Glutamatergic neuron (in vitro differentiated cells): Measurements from ENCODE around the gene PTPN13. TPM values are rescaled to one million over a fixed set of nuclear protein-coding genes. Genes with fewer than 3 reads are reported as not detected.
"Not testable (repeated sequence)": the region's sequence is repeated elsewhere in the genome, so short reads cannot be mapped to it uniquely, and the experiment has no call there.

ENCODE experiments used
- DNase-seq: peaks from one replicate; pipeline ENCODE4 v3.0.0; 2022
- H3K27ac Mint-ChIP-seq: one replicate; pipeline ENCODE4 v1.8.0; 2020; ENCODE audit warnings: mild to moderate bottlenecking, mixed read lengths, inconsistent platforms; ENCODE audit not compliant: unreplicated experiment
- H3K27me3 Mint-ChIP-seq: one replicate; pipeline ENCODE4 v1.8.0; 2020; ENCODE audit warnings: mild to moderate bottlenecking, moderate library complexity, mixed read lengths, inconsistent platforms; ENCODE audit not compliant: unreplicated experiment
- H3K36me3 Mint-ChIP-seq: one replicate; pipeline ENCODE4 v1.8.0; 2020; ENCODE audit warnings: mild to moderate bottlenecking, mixed read lengths, inconsistent platforms; ENCODE audit not compliant: unreplicated experiment
- H3K4me1 Mint-ChIP-seq: one replicate; pipeline ENCODE4 v1.8.0; 2020; ENCODE audit warnings: mild to moderate bottlenecking, low read depth, mixed read lengths, inconsistent platforms; ENCODE audit not compliant: unreplicated experiment
- H3K4me3 Mint-ChIP-seq: one replicate; pipeline ENCODE4 v1.8.0; 2020; ENCODE audit warnings: mild to moderate bottlenecking, mixed read lengths, inconsistent platforms; ENCODE audit not compliant: unreplicated experiment
- H3K9me3 Mint-ChIP-seq: one replicate; pipeline ENCODE4 v1.8.0; 2020; ENCODE audit warnings: mild to moderate bottlenecking, moderate library complexity, mixed read lengths, inconsistent platforms; ENCODE audit not compliant: unreplicated experiment
- total RNA-seq: library from RNA; stranded (reverse); fragmentation: NEBNext Ultra II Directional; extraction: Animal tissue kit (Norgen Biotek cat#: 25700); gene quantifications from one replicate; pipeline ENCODE4 v1.2.1, GENCODE V29; 2021; ENCODE audit not compliant: unreplicated experiment
- TF ChIP-seq, protein P1 (sequence below): fragments of 200-600 bp; sonication (generic); IDR thresholded peaks from one replicate; pipeline ENCODE4 v1.5.0; 2021; ENCODE audit not compliant: partially characterized antibody, unreplicated experiment

The PTPN13 gene
- total RNA-seq, 1 donor from 2014 or later: 44.1 TPM

DNA sequence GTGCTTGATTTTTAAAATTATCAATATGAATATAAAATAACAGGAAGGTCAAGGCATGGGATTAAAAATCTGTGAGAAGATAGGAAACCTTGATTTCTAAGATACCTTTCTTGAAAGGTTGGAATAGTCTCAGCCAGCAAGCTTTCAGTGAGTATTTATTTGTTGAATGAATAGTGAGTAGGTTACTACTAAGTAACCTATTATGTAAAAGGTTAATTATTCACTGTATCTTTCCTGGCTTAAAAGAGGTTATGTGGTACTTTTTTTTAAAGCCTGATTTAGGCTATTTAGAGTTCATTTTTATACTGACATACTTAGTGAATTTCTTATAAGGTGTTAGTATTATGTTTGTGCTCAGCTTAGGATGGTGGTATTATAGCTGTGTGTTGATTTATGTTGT is 123.5 kb downstream of the PTPN13 start:
- no peaks in the 10 kb centered on the region for H3K9me3 Mint-ChIP-seq
- H3K27ac Mint-ChIP-seq: no peak overlapping the region
- peaks cover 2% of the 10 kb centered on the region for H3K27me3 Mint-ChIP-seq
- H3K4me1 Mint-ChIP-seq: no peaks in the 10 kb centered on the region
- no peak for DNase-seq
- no peak overlapping the region for H3K4me3 Mint-ChIP-seq
- TF ChIP-seq, protein P1, sequence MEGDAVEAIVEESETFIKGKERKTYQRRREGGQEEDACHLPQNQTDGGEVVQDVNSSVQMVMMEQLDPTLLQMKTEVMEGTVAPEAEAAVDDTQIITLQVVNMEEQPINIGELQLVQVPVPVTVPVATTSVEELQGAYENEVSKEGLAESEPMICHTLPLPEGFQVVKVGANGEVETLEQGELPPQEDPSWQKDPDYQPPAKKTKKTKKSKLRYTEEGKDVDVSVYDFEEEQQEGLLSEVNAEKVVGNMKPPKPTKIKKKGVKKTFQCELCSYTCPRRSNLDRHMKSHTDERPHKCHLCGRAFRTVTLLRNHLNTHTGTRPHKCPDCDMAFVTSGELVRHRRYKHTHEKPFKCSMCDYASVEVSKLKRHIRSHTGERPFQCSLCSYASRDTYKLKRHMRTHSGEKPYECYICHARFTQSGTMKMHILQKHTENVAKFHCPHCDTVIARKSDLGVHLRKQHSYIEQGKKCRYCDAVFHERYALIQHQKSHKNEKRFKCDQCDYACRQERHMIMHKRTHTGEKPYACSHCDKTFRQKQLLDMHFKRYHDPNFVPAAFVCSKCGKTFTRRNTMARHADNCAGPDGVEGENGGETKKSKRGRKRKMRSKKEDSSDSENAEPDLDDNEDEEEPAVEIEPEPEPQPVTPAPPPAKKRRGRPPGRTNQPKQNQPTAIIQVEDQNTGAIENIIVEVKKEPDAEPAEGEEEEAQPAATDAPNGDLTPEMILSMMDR: no peak
- H3K36me3 Mint-ChIP-seq: peaks cover 10% of the 10 kb centered on the region

DNA sequence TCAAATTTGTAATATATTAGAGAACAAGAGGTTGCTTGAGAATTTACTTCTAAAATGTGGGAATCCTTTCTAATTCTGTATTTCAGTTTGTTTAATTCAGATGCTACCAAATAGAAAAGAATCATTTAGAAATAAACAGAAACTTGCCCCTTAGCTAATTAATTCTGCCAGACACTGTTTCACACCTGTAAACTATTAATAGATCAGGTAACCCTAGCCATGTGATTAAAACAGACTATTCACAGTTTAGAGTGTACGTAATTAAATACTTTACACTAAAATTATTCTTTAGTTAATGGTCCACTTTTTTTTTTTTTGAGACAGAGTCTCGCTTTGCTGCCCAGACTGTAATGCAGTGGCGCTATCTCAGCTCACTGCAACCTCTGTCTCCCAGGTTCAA is 124.0 kb downstream of the PTPN13 start:
- Mint-ChIP-seq H3K9me3 (no peaks in the 10 kb centered on the region), H3K4me3 (no peak overlapping the region), H3K27me3 (peaks cover 2% of the 10 kb centered on the region), H3K4me1 (no peaks in the 10 kb centered on the region), H3K36me3 (peaks cover 10% of the 10 kb centered on the region), H3K27ac (no peak overlapping the region)
- no peak for DNase-seq
- TF ChIP-seq, protein P1: no peak

DNA sequence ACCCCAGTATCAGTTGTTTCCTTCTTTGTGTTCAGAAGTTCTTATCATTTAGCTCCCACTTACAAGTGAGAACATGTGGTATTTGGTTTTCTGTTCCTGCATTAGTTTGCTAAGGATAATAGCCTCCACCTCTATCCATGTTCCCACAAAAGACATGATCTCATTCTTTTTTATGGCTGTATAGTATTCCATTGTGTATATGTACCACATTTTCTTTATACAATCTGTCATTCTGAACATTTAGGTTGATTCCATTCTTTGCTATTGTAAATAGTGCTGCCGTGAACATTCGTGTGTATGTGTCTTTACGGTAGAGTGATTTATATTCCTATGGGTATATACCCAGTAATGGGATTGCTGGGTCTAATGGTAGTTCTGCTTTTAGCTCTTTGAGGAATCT is 125.0 kb downstream of the PTPN13 start:
- not testable (repeated sequence) for H3K27ac Mint-ChIP-seq, H3K27me3 Mint-ChIP-seq, H3K4me3 Mint-ChIP-seq, DNase-seq, H3K9me3 Mint-ChIP-seq, H3K4me1 Mint-ChIP-seq
- H3K36me3 Mint-ChIP-seq: peaks cover 15% of the 10 kb centered on the region

DNA sequence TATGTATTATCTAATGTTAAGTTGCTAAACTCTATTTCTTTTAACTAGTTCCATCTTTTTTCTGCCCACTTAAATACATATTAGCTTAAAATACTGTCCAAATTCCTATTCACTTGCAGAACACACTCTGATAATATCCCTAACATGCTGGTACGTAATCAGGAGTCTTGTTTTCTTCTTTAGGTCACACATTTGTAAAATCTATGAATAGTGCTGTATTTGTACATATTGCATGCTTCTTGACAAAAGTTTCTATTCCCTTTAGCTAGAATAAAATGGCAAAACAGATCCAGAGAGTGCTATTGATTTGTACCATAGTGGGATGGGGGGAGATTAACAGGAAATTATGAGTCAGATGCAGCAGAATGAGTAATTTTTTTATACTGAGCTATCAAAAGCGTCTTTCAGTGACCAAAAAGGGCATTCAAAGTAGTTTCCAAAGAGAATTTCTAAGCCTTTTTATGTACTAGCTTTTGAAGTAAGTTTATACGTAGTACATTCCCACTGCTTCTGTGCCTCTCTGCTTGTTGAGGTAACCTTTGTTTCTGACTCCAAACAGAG is 126.5 kb downstream of the PTPN13 start:
- H3K36me3 Mint-ChIP-seq: peaks cover 20% of the 10 kb centered on the region

DNA sequence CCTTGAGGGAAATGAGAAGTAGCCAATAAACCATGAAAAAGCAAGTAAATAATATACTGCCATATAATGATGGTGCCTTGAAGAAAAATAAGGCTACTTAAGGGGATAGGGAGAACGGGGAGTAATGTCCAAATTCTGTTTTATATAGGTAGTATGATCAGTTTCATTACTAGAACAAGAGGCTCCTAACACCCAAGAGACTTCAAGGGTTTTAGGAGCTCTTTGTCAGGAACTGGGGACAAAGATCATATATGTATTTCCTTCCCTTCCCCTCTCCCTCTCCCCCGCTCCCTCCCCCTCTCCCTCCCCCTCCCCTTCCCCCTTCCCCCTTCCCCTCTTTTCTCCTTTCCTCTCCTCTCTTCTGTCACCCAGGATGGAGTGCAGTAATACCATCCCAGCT is 127.3 kb downstream of the PTPN13 start:
- H3K9me3 Mint-ChIP-seq: no peaks in the 10 kb centered on the region
- no peak overlapping the region for H3K27ac Mint-ChIP-seq
- TF ChIP-seq, protein P1: no peak
- H3K36me3 Mint-ChIP-seq: peaks cover 24% of the 10 kb centered on the region
- H3K4me1 Mint-ChIP-seq: no peaks in the 10 kb centered on the region
- H3K27me3 Mint-ChIP-seq: peaks cover 2% of the 10 kb centered on the region
- H3K4me3 Mint-ChIP-seq: no peak overlapping the region
- DNase-seq: no peak

More for the DNA sequence above, 126.5 kb downstream of the PTPN13 start:
- no peak for DNase-seq
- Mint-ChIP-seq H3K4me1 (no peaks in the 10 kb centered on the region), H3K9me3 (no peaks in the 10 kb centered on the region), H3K27me3 (peaks cover 2% of the 10 kb centered on the region), H3K27ac (no peak overlapping the region), H3K4me3 (no peak overlapping the region)
- TF ChIP-seq, protein P1: no peak
